ENCODE measurements around the gene MYEOV.

MYEOV gene

DNA sequence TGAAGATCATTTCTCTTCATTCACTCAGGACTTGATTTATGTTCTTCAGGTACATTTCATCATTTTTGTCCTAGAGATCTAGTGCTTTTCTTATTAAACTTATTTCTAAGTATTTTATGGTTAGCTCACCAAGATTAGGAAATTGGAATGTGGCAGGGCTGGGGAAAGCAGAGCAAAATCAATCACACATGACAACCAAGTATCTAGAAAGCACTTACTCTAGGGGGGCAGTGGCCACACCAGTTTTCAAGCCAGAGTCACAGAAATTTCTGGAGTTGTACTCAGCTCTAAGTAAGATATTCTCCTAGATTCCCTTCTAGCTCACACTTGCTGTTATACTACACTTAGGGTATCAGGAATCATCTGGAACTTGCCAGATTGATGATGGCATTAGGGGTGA lies 33.3 kb upstream of the MYEOV start:
- TF ChIP-seq ZFX (IDR thresholded peaks at IDR 0.05; ENCODE audit: borderline replicate concordance) = no peak
- TF ChIP-seq, protein P1, sequence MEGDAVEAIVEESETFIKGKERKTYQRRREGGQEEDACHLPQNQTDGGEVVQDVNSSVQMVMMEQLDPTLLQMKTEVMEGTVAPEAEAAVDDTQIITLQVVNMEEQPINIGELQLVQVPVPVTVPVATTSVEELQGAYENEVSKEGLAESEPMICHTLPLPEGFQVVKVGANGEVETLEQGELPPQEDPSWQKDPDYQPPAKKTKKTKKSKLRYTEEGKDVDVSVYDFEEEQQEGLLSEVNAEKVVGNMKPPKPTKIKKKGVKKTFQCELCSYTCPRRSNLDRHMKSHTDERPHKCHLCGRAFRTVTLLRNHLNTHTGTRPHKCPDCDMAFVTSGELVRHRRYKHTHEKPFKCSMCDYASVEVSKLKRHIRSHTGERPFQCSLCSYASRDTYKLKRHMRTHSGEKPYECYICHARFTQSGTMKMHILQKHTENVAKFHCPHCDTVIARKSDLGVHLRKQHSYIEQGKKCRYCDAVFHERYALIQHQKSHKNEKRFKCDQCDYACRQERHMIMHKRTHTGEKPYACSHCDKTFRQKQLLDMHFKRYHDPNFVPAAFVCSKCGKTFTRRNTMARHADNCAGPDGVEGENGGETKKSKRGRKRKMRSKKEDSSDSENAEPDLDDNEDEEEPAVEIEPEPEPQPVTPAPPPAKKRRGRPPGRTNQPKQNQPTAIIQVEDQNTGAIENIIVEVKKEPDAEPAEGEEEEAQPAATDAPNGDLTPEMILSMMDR (IDR thresholded peaks at IDR 0.05) = no peak
- no peak overlapping the region for H3K27ac ChIP-seq

DNA sequence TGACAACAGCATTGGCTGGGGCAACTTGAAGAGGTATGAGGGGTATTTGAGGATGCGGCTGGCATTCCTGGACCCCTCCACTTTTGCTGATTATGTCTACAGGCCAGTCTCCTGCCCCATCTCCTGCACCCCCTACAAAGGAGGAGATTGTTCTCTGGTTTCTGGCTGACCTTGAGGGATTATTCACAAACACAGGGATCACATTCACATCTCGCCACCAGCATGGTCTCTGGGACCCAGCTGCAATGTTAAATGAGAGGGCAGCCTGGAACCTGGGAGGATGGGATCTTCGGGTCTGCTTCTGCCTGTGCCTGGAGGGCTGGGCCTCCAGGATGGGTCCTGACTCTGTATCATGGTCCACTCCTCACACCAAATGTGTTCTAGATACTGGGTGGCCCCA lies 32.8 kb upstream of the MYEOV start:
- H3K27ac ChIP-seq = no peak overlapping the region
- no peak for TF ChIP-seq ZFX (IDR thresholded peaks at IDR 0.05; ENCODE audit: borderline replicate concordance)
- TF ChIP-seq, protein P1 (IDR thresholded peaks at IDR 0.05) = no peak

DNA sequence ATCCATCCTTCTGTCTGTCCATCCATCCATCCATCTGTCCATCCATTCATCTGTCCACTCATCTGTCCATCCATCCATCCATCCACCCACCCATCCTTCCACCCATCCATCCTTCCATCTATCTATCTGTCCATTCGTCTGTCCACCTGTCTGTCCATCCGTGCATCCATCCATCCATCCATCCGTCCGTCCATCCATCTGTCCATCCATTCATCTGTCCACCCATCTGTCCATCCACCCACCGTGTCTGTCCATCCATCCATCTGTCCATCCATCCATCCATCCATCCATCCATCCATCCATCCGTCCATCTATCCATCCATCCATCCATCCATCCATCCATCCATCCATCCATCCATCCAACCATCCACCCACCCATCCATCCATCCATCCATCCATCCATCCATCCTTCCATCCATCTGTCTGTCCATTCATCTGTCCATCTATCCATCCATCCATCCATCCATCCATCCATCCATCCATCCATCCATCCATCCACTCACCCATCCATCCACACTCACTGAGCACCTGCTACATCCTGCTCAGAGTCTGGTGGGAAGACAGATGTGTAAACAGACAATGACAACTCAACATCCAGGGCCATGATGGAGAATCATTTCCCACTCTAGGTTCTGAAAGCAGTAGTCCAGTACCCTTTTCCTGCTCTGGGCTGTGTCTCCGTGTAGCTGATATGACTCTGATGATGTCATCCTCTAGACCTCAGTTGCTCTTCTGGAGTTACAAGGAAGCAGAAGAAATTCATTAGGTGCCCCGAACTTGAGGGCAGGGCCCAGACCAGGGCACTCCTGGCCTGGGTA lies 30.8 kb upstream of the MYEOV start:
- TF ChIP-seq ZFX (IDR thresholded peaks at IDR 0.05; ENCODE audit: borderline replicate concordance) = no peak
- TF ChIP-seq, protein P1 (IDR thresholded peaks at IDR 0.05) = no peak
- no peak overlapping the region for H3K27ac ChIP-seq

DNA sequence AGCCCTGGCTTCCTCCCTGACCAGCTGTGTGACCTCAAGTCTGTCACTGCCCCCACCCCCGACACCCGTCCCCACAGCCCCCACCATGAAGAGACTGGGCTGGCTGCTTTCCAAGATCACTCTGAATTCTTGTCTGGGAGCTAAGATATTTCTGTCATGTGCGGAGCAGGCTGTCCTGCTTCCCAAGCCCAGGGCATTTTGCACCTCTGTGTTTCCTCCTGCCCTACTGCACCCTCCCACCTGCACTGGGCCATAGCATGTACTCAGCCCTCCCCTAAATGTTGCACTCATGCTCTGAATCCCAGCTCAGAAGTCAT lies 30.3 kb upstream of the MYEOV start:
- H3K27ac ChIP-seq = no peak overlapping the region
- TF ChIP-seq, protein P1 (IDR thresholded peaks at IDR 0.05) = no peak
- TF ChIP-seq ZFX (IDR thresholded peaks at IDR 0.05; ENCODE audit: borderline replicate concordance) = no peak

DNA sequence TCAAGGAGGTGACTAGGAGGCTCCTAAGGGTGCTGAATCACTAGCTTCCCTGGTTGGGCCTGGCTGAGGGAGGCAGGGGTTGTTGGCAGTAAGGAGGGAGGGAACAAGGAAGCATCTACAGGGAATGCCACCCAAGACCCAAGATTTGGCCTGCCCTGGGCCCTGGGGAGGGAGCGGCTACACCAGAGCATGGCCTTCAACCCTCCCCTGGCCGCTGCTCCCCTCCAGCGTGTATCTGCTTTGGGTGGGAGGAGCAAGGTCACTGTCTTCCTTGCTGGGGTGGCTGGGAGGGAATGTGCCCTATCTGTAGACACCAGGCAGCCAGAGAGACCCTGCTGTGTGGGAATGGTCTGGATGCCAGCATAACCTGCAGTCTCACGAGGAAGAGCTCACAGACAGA lies 29.5 kb upstream of the MYEOV start:
- TF ChIP-seq, protein P1 (IDR thresholded peaks at IDR 0.05) = no peak
- no peak for TF ChIP-seq ZFX (IDR thresholded peaks at IDR 0.05; ENCODE audit: borderline replicate concordance)
- no peak overlapping the region for H3K27ac ChIP-seq

DNA sequence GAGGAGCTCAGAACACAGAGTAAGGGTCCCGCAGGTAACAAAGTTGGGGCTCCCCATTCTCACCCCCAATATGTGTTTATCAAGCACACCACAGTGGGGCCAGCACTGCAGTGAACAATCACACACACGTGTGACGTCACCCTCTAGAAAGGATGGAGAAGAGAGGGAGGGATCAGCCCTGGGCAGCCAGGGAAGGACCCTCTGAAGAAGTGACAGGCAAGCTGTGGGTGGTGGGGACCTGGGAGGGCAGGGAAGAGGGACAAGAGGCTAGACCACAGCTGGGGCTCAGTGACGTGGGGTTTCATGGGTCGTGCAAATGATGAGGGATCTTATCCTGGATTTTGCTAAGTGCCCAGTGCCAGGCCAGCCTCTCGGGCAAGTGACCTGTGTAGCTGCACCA lies 28.7 kb upstream of the MYEOV start:
- TF ChIP-seq, protein P1 (IDR thresholded peaks at IDR 0.05) = no peak
- H3K27ac ChIP-seq = no peak overlapping the region

DNA sequence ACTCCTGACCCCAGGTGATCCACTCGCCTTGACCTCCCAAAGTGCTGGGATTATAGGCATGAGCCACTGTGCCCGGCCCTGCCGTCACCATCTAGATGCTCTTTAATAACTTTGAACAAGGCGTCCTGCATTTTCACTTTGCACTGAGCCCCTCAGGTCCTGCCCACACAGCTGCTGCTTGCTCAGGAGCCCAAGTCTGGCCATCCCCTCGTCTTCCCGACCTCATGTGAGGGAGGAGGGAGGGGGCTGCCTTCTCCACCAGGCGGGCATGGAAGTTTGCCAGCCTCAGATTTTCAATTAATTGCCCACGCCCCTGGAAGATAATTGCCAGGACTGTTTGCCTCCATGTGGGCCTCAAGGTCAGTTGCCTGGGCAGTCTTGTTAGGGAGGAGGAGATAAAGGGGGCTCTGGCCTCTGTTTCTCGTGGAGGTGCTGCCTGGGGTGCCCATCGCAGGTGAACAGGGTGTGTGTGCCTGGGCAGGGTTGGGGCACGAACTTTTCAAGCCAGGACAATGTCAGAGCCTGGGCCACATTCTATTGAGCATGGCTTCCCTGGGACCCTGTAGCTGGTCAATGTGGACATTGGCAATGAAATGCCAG lies 27.9 kb upstream of the MYEOV start:
- H3K27ac ChIP-seq = no peak overlapping the region
- TF ChIP-seq, protein P1 (IDR thresholded peaks at IDR 0.05) = no peak
- TF ChIP-seq ZFX (IDR thresholded peaks at IDR 0.05; ENCODE audit: borderline replicate concordance) = no peak

Data from 22Rv1 (cell line).